ENCODE data around the gene NUDT15.
"Not testable (repeated sequence)": the region's sequence is repeated elsewhere in the genome, so short reads cannot be mapped to it uniquely, and the experiment has no call there.

NUDT15 gene

GRCh38 chr13:48037346-48038173, at the start of gene NUDT15:
NUDT15 (plus strand) TSS chr13:48037726; CDS start chr13:48037747, 21 bp downstream.
- in situ Hi-C loops (cut with HindIII; ENCODE audit: low pct_unique_long_range_greater_than_20kb, low sequenced_read_pairs), result no loop called here
- no peak for TF ChIP-seq JUND (IDR thresholded peaks at IDR 0.05; ENCODE audit: low read depth)
- DNase-seq (ENCODE audit: low read depth in 1 of 2, low spot score in 1 of 2), result peak; percentile 81 to 95

- TF ChIP-seq JUND (IDR thresholded peaks at IDR 0.05; ENCODE audit: low read depth), result no peak
- DNase-seq (ENCODE audit: low read depth in 1 of 2, low spot score in 1 of 2), result no peak
- in situ Hi-C loops (cut with HindIII; ENCODE audit: low pct_unique_long_range_greater_than_20kb, low sequenced_read_pairs), result no loop called here
Measured at GRCh38 chr13:47990427-47990826, 47.1 kb upstream of the NUDT15 start.

- in situ Hi-C loops (cut with HindIII; ENCODE audit: low pct_unique_long_range_greater_than_20kb, low sequenced_read_pairs), result no loop called here
- DNase-seq (ENCODE audit: low read depth in 1 of 2, low spot score in 1 of 2), result no peak
- no peak for TF ChIP-seq JUND (IDR thresholded peaks at IDR 0.05; ENCODE audit: low read depth)
Measured at GRCh38 chr13:47990920-47991466, 46.5 kb upstream of the NUDT15 start.

- in situ Hi-C loops (cut with HindIII; ENCODE audit: low pct_unique_long_range_greater_than_20kb, low sequenced_read_pairs), result no loop called here
- no peak for DNase-seq (ENCODE audit: low read depth in 1 of 2, low spot score in 1 of 2)
- no peak for TF ChIP-seq JUND (IDR thresholded peaks at IDR 0.05; ENCODE audit: low read depth)
Measured at GRCh38 chr13:47991859-47992258, 45.7 kb upstream of the NUDT15 start.

GRCh38 chr13:47997384-47997783, 40.1 kb upstream of the NUDT15 start:
- TF ChIP-seq JUND (IDR thresholded peaks at IDR 0.05; ENCODE audit: low read depth), result no peak
- DNase-seq (ENCODE audit: low read depth in 1 of 2, low spot score in 1 of 2), result no peak
- in situ Hi-C loops (cut with HindIII; ENCODE audit: low pct_unique_long_range_greater_than_20kb, low sequenced_read_pairs), result no loop called here

GRCh38 chr13:47999973-48000372, 37.6 kb upstream of the NUDT15 start:
- no peak for TF ChIP-seq JUND (IDR thresholded peaks at IDR 0.05; ENCODE audit: low read depth)
- in situ Hi-C loops (cut with HindIII; ENCODE audit: low pct_unique_long_range_greater_than_20kb, low sequenced_read_pairs), result no loop called here
- no peak for DNase-seq (ENCODE audit: low read depth in 1 of 2, low spot score in 1 of 2)

GRCh38 chr13:48000559-48001113, 36.9 kb upstream of the NUDT15 start:
- in situ Hi-C loops (cut with HindIII; ENCODE audit: low pct_unique_long_range_greater_than_20kb, low sequenced_read_pairs), result no loop called here
- TF ChIP-seq JUND (IDR thresholded peaks at IDR 0.05; ENCODE audit: low read depth), result no peak
- DNase-seq (ENCODE audit: low read depth in 1 of 2, low spot score in 1 of 2), result peak; percentile 11 to 16

GRCh38 chr13:48001114-48001881, 36.2 kb upstream of the NUDT15 start, which contains the start of gene SUCLA2:
SUCLA2 (minus strand) TSS chr13:48001273; CDS start chr13:48001269, 4 bp downstream.
- in situ Hi-C loops (cut with HindIII; ENCODE audit: low pct_unique_long_range_greater_than_20kb, low sequenced_read_pairs), result no loop called here
- TF ChIP-seq JUND (IDR thresholded peaks at IDR 0.05; ENCODE audit: low read depth), result no peak
- DNase-seq (ENCODE audit: low read depth in 1 of 2, low spot score in 1 of 2), result peak; percentile 85 to 89

- DNase-seq (ENCODE audit: low read depth in 1 of 2, low spot score in 1 of 2); in situ Hi-C loops (cut with HindIII; ENCODE audit: low pct_unique_long_range_greater_than_20kb, low sequenced_read_pairs): not testable (repeated sequence)
Measured at GRCh38 chr13:48001999-48002398, 35.5 kb upstream of the NUDT15 start.

GRCh38 chr13:48004201-48004600, 33.3 kb upstream of the NUDT15 start:
- in situ Hi-C loops (cut with HindIII; ENCODE audit: low pct_unique_long_range_greater_than_20kb, low sequenced_read_pairs), result no loop called here
- no peak for DNase-seq (ENCODE audit: low read depth in 1 of 2, low spot score in 1 of 2)
- no peak for TF ChIP-seq JUND (IDR thresholded peaks at IDR 0.05; ENCODE audit: low read depth)

GRCh38 chr13:48006396-48006795, 31.1 kb upstream of the NUDT15 start:
- no peak for TF ChIP-seq JUND (IDR thresholded peaks at IDR 0.05; ENCODE audit: low read depth)
- in situ Hi-C loops (cut with HindIII; ENCODE audit: low pct_unique_long_range_greater_than_20kb, low sequenced_read_pairs), result no loop called here
- no peak for DNase-seq (ENCODE audit: low read depth in 1 of 2, low spot score in 1 of 2)

GRCh38 chr13:48009284-48009683, 28.2 kb upstream of the NUDT15 start:
- in situ Hi-C loops (cut with HindIII; ENCODE audit: low pct_unique_long_range_greater_than_20kb, low sequenced_read_pairs), result no loop called here
- peak in 1 of 2 experiments; percentile 36 for DNase-seq (ENCODE audit: low read depth in 1 of 2, low spot score in 1 of 2)
- TF ChIP-seq JUND (IDR thresholded peaks at IDR 0.05; ENCODE audit: low read depth), result no peak

Data from T47D (cell line).